Tongue (tissue), 2 donors: ENCODE results near the gene PPEF1. TPM values are rescaled to one million over a fixed set of nuclear protein-coding genes. Genes with fewer than 3 reads are reported as not detected.
"Not testable (repeated sequence)": the region's sequence is repeated elsewhere in the genome, so short reads cannot be mapped to it uniquely, and the experiment has no call there.

Experiments
- DNase-seq: peaks from one replicate; pipeline ENCODE4 v3.0.0-alpha.2; 2015
- total RNA-seq: library from RNA; depleted of rRNA; stranded (reverse); fragments of >200 nt; gene quantifications from one replicate; pipeline ENCODE4 v1.2.3, GENCODE V29; 2014

Gene PPEF1
- total RNA-seq, 1 donor from 2014 or later = 1.5 TPM

DNA sequence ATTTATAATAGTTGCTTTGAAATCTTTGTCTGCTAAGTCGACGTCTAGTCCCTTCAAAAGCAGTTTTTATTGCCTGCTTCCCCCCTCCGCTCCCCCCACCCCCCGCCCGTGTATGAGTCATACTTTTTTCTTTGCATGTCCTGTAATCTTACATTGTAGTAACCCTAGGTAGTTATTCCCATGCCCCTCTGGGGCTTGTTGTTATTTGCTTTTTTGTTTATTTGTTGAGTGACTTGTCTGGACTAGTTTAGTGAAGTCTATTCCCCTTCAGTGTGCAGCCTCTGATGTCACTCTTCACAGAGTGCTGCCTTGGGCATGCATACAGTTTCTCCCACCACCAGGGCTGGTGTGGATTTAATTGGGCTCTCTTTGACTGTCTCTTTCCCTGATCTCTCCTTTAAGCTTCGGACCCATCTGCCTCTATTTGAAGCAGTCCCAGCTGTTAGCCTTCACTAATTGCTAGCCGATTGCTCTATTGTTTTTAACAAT lies 86.2 kb downstream of the PPEF1 start:
- DNase-seq = no peak

DNA sequence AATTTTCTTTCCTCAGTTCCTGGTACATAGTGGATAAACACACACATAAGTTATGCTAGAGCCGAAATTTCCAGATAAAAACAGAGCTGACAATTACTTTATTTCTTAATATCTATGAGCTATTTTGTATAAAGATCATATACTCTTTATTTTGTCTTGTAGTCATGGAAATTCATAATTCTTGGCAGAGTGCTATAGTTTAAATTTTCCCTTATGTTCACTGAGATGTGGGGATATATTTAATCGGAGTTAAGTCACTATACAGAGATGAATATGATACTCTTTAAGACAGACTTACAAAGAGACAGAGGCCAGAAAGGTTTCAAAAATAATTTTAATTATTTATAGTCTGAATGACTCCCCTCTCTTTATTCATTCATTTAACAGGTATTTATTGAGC lies 89.7 kb downstream of the PPEF1 start:
- DNase-seq = peak; percentile 3

DNA sequence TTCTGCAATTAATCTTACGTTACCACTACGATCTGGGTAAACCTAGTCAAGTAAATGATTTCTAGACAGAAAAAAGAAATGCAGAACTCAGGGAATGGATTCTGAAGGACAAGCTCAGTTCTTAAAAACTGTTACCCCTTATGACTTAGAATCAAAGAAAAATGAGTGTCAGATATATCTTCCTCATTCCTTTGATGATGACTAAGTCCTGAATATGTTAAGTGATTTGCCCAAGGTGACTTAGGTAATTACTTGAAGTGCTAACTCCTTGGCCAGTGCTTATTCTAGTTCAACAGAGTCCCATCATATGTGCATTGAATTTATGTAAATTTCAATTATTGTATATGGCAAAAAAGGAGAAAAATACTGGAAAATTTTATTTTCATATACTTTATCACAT lies 92.5 kb downstream of the PPEF1 start:
- DNase-seq = no peak

DNA sequence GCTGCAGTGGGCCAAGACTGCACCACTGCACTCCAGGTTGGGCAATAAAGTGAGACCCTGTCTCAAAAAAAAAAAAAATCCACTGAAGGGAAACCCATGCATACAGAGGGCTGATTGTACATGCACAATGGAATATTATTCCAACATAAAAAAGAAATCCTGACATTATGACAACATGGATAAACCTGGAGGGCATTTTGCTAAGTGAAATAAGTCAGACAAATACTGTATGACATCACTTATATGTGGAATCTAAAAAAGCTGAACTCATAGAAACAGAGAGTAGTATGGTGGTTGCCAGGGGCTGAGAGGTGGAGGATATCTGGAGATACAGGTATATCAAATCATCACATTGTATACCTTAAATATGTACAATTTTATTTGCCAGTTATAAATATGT lies 102.2 kb downstream of the PPEF1 start:
- no peak for DNase-seq

DNA sequence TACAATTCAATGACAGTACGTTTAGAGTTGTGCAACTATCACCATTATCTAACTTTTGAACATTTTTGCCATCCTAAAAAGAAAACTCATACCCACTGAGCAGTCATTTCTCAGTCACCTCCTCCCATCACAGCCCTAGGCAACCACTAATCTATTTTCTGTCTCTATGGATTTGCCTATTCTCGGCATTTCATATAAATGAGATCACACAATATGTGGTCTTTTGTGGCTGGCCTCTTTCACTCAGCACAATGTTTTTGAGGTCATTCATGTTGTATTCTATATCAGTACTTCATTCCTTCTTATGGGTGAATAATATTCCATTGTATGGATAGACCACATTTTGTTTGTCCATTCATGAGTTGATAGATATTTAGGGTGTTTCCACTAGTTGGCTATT lies 103.0 kb downstream of the PPEF1 start:
- no peak for DNase-seq

DNA sequence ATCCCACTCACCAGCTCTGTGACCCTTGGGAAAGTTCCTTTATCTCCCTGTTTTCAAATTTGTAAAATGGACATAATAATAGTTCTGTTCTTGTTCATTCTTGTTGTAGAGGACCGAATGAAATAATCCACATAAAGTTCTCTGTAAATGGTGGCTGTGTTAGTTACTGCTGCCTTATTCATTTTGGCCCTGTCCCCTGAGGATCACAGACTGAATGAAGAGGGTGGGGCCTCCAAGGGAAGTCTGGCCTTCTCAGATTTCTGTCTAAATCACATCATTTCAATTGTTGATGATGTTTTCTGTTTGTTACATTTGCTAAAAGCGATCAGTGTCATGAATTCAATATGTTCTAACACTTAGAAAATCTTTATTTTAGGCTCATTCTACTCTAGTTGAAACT lies 117.9 kb downstream of the PPEF1 start:
- no peak for DNase-seq

DNA sequence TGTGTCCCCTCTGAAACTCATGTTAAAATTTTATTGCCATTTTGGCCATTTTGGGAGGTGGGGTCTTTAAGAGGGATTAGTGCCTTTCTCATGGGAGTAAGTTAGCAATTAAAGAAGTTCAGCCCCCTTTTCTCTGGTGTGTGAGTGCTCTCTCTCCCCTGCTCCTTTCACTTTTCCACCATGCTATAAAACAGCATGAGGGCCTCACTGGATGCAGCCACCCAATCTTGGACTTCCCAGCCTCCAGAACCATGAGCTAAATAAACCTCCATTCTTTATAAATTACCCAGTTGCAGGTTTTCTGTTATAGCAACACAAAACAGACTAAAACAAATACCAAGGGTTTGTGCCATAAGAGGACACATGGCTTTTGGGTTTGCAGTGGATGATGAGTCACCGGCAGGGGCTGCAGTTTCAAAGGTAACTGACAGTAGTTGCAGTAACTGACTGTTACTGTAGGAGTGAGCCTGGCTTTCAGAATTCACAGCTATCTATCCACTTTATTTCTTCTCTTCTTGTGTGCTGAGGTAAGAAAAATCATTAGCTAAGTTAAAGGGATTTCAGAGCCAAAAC lies 121.5 kb downstream of the PPEF1 start:
- DNase-seq = no peak

DNA sequence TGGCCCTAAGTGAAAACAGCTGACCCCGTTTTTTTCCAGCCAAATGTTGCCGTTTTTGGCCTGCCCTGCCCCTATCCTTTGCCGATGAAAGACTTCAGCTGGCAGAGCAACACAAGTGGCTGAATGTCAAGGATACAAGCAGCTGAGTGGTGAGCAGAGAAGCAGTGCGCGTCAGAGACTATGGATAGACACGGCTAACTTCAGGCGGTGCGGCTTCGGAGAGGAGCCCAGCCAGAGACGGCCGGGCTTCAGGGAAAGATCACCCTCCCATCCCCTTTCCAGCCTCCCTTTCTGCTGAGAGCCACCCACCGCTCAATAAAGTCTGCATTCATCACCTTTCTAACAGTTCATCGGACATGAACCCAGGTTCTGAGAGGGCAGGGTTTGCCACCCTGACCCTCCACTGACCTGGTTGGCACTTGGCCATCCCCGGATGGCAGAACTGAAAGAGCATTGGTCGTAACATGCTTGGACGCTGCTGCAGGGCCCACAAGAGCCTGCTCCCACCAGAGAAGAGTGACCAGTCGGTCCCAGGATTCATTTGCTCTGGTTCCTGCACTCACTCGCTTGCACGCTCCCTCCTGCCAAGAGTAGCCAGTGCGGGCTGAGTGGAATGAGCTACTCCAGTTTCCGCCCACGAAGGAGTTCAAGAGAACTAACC lies 125.8 kb downstream of the PPEF1 start:
- peak; percentile 85 for DNase-seq

DNA sequence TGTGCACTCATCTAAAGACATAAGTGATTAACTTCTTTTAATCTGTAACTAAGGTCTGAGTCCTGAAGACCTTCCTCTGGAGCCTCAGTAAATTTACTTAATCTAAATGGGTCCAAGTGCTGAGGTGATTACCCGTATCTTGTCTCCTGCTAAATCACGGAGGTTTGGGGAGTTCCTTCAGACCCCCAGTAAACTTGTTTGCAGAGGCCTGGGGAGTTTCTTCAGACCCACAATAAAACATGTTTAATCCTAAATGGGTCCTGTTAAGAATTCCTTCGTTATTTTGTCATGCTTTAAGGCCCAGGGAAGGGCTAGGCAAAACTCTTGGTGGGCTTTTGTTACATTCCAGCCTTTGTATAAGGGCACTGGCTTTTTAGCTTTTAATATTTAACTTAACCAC lies 140.5 kb downstream of the PPEF1 start:
- not testable (repeated sequence) for DNase-seq

DNA sequence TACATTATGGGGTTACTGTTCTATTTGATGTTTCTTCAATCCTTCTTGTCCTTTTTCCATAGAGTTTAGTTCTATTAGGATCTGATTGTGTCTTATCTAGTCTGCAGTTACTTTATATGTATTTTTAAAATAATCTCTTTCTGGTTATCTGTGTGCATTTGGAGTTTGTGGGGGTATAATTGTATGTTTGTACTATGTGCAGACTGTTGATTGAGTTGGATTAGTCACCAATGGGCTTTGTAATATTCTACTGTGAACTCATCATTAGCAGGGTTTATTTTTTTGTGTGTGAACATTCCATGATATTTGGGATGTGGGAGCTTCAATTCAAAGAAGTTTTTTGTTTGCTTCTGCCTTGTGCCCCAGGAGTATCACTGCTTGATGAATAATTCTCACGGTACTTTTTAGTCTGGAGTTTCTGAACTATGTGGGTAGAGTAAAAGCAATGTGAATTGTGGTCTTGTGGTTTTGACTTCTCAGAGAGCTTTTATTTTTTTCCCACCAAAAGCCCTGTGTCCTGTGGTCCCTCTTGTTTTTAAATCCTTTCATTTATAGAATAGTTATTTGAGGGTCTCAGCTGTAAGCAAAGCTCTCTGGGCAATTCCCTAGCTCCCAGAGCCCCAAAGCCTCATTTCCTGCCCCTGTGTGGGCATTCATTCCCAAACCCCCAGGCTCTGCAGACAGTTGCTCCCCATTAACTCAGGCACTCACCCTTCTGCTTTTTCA lies 148.6 kb downstream of the PPEF1 start:
- no peak for DNase-seq

DNA sequence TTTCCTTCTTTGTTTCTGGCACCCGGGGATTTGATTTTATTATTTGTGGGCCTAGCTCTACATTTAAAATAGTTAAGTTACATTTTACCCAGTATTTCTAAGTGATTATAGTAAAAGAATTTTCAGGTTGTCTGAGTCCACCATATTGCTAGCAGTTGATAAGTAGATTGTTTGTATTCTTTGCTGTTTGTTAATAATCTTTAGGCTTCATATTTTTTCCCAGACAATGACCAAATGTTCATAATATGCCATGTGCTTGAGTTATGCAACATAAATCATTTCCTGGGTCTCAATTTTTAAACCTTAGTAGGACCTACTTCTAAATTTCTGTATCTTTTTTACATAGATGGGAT lies 149.2 kb downstream of the PPEF1 start:
- no peak for DNase-seq

DNA sequence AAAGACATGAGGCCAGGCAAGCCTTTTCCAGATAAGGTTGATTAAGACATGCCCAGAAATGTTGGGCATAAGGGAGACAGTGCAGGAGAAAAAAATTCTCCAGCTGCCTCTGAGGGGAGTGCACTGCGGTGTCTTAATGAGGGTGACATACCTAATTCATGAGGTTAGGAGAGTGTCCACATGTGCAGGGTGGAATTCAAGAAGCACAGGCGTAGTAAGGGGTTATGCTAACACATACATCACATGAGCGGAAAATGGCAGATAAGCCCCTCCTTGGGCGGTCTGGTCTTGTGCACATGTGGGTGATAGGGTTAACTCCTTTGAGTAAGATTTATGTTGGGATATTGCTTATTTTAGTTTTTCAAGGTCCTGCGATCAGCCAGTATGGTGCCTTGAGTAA lies 154.1 kb downstream of the PPEF1 start:
- no peak for DNase-seq

DNA sequence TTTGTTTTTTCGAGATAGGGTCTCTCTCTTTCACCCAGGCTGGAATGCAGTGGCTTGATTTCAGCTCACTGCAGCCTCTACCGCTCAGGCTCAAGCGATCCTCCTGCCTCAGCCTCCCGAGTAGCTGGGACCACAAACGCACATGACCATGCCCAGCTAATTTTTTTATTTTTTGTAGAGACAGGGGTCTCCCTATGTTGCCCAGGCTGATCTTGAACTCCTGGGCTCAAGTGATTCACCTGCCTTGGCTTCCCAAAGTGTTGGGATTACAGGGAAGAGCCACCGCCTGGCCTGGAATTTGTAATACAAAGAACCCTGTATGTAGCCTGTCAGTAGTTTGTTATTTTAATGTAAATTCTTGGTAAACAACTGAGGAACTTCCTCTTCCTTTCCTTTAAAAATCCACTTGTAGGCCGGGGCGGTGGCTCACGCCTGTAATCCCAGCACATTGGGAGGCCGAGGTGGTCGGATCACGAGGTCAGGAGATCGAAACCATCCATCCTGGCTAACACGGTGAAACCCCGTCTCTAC lies 157.0 kb downstream of the PPEF1 start:
- no peak for DNase-seq

DNA sequence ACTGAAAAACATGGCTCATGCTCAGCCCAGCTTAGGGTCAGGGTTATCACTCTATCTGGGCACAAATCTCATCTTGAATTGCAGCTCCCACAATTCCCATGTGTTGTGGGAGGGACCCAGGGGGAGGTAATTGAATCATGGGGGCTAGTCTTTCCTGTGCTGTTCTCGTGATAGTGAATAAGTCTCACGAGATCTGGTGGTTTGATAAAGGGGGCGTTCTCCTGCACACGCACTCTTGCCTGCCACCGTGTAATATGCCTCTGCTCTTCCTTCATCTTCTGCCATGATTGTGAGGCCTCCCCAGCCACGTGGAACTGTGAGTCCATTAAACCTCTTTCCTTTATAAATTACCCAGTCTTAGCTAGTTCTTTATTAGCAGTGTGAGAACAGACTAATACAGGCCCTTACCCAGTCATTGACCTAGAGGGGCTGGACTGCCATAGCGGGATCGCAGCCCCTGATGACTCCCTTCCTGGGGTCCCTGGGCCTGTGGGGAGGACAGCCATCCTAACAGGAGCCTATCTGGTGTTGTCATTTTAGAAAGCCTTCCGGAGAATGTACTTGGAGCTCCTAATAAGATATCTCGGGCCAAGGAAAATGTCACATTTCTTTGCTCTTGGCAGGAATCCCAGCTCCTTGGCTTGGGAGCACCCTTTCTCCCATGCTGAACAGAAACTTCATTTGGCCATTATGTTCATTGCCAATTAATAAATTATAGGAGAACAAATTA lies 163.9 kb downstream of the PPEF1 start:
- DNase-seq = no peak

DNA sequence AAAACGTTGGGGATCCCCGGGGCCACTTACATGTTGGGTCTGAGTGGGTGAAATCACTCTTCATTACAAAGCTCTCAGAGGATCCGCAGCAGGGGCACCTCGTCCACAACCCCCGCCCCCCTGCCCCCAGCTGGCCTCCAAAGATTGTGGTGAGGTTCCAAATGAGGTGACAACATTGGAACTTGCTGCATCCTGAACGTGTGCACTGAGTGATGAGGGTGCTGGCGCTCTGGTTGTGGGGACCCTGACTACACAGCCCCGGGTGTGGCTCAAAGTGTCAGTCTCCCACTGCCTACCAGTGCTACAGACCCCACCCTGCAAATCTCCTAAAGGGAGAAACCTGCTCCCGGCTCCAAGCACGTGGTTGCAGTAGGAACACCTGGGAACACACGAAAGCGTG lies 164.5 kb downstream of the PPEF1 start:
- DNase-seq = no peak

DNA sequence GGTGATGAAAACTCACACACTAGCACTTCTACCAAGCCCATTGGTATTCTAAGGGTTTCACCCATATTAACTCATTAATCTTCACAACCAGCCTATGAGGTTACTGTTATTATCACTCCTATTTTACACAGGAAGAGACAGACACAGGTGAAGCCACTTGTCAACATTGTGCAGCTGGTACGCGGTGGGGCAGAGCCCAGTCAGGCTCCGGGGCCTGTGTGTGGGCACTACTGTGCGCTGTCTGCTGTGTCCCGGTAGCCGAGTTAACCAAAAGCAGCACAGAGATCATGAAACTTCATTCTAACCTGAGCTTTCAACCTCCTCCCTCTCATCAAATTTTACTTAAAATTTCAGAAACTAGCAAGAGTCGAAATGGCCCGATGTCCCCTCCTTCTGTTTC lies 165.2 kb downstream of the PPEF1 start:
- no peak for DNase-seq

DNA sequence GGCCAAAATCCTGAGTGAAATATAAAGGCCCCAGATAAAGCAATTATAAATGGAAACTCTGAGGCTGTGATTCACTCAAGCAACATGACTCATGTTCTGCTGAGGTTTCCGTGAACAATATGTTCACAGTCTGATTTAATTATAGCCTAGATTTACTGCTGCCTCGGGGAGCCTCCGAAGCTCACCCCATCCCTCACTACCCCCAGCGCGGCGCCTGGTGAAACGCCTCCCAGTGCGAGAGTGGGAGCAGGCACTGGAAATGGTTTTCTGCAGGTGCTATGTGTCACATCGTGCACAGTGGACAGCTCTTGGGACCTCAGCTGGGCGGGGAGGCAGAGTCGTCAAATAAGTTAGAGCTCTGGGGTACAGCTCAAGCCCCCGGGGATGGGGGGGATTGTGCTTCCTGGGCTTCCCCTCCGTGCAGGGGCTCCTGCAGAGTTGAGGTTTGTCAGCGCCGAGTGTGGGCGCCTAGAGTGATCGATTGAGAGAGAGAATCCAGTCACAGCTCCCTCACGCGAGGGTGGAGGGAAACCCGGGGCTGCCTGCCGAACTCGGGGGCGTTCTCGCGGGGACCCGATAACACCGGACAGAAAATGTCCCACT lies 165.8 kb downstream of the PPEF1 start:
- DNase-seq = peak; percentile 47

DNA sequence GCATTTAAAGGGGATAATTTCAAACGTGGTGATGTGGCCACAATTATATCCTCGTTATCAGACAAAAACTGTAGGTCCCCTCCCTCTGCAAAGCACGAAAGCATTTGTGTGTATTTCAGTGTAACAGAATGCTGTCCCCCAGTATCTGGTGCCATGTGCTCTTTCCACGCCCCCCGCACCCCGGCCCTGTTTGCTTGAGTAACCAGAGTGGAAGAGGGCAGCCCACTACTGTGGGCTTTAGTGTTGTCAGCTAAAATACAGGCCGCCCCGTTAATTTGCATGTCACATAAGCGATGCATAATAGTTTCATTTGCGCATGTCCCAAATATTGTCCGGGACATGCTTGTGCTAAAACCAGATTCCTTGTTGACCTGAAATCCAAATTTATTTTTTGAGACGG lies 166.4 kb downstream of the PPEF1 start:
- DNase-seq = no peak

DNA sequence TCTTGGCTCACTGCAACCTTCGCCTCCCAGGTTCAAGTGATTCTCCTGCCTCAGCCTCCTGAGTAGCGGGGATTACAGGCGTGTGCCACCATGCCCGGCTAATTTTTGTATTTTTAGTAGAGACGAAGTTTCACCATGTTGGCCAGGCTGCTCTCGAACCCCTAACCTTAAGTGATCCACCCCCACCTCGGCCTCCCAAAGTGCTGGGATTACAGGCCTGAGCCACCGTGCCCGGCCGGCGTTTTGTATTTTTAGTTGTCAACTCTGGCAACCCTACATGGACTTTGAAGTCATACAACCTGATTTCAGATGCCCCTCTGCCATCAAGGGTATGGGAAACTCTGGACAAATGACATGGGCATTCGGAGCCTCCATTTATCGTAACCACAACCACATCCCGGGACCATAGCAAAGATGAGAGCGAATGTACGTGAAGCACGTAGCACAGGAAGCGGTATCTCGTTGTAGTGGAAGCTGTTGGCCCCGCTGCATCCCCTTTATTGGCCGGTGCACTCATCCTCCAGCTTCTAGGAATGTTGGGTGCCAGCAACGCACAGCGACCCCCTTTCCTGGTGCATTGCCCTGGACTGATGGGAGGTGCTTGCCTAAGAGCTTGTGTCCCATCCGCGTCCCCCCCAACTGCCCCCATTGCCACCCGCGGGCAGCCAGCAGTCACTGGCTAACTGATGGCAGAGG lies 167.3 kb downstream of the PPEF1 start:
- no peak for DNase-seq

DNA sequence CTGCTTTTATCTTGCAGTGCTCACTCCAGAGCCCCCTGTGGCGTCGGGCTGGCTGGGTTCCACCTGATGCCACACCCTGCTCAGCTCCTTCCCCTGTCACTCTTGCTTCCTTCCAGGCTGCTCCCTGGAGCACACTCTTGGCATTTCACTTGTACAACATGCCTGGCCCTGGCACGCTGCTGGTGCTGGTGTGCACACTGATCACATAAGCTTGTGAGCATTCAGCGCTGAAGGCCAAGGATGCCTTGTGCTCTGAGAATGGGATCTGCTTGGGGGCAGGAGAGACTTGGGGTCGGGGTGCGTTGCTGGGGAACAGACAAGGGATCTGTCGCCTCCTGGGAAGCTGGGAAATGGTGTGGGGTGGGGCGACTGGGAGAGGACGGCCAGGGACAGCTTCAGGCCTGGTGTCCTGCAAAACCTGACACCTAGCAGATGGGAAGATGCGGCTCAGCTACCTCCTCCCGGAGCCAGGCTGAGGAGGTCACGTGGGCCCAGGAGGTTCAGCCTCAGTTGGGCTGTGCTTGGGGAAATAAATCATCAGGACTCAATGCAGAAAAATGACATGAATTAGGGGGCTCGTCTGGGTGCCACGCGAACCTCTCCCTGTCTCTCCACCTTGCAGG lies 167.9 kb downstream of the PPEF1 start:
- DNase-seq = no peak

DNA sequence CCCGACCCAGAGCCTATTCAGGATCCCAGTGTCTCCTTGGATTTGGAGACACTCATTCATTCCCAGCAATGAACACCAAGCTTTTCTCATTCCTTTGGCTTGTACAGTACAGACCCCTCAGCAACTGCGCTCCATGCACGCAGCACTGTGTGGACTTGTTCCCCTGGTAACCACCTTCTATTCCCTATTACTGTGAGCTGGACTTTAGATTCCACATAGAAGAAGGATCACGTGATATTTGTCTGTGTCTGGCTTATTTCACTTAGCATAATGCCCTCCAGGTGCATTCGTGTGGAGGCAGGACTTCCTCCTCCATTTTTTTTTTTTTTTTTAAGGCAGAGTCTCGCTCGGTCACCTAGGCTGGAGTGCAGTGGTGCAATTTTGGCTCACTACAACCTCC lies 170.0 kb downstream of the PPEF1 start:
- peak; percentile 65 for DNase-seq
